Frontal cortex (tissue), 4 donors: Measurements from ENCODE around the gene MRPS18C. TPM values are rescaled to one million over a fixed set of nuclear protein-coding genes. Genes with fewer than 3 reads are reported as not detected.
"Not testable (repeated sequence)": the region's sequence is repeated elsewhere in the genome, so short reads cannot be mapped to it uniquely, and the experiment has no call there.

Experiments
- DNase-seq, 2 donors: peaks; one replicate each; pipeline ENCODE4 v3.0.0; 2012; ENCODE audit warnings: low spot score in 2 of 2
- FAIRE-seq: peaks from 2 replicates; lab custom pipeline; 2012; peaks lifted over from hg19 to GRCh38; lab: Jason Lieb, UNC
- total RNA-seq: library from RNA; depleted of rRNA; stranded (reverse); fragments of >200 nt; gene quantifications from one replicate; pipeline ENCODE4 v1.2.3, GENCODE V29; 2014
- donor health status: control.
- donor health status: control.
- donor health status: control.

Gene MRPS18C
- total RNA-seq, 1 donor from 2014 or later = 35.9 TPM

- DNase-seq (no peak), FAIRE-seq (no peak)
Measured at GRCh38 chr4:83490876-83491450, 35.1 kb downstream of the MRPS18C start.

GRCh38 chr4:83496085-83496917 lies 40.4 kb downstream of the MRPS18C start:
- FAIRE-seq, DNase-seq: not testable (repeated sequence)

DNA sequence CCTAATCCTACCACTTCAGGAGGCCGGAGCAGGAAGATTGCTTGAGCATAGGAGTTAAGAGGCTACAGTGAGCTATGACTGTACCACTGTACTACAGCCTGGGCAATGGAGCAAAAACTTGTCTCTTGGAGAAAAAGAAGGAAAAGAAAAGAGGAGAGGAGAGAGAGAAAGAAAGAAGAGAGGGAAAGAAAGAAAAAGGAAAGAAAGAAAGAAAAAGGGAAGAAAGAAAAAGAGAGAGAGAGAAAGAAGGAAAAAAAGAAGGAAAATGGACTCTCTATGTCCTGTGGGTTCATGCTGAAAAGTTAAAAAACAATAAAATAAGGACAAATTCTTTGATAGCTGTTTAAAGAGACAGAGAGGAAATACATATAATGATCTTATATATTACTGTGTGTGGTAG lies 42.3 kb downstream of the MRPS18C start:
- FAIRE-seq (no peak), DNase-seq (no peak)

DNA sequence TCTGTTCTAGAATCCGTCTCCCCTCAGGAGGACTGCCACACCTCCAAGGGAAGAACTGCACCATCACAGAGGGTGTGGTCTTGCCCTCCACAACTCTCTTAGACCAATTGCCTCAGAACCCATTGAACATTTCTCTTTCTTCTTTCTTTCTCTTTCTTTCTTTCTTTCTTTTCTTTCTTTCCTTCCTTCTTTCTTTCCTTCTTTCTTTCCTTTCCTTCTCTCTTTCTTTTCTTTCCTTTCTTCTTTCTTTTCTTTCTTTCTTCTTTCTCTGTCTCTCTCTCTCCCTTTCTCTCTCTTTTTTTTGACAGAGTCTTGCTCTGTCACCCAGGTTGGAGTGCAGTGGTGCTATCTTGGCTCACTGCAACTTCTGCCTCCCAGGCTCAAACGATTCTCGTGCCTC lies 45.8 kb downstream of the MRPS18C start:
- FAIRE-seq, DNase-seq: not testable (repeated sequence)

DNA sequence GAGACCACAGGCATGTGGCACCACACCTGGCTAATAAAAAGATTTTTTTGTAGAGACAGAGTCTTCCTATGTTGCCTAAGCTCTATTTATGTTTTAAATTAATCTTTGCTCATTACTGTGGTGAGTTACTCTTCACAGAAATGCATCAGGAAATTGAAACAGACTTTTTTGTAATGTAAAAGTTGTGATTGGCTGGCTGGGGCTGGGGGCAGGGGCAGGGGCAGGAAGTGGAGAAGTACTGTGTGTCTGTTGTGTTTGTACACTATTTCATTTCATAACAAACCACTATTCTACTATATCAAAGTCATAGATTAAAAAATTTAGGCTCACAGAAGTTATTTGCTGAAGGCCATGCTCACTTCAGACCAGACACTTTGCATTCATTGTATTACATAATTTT lies 48.1 kb downstream of the MRPS18C start:
- DNase-seq (no peak), FAIRE-seq (no peak)

DNA sequence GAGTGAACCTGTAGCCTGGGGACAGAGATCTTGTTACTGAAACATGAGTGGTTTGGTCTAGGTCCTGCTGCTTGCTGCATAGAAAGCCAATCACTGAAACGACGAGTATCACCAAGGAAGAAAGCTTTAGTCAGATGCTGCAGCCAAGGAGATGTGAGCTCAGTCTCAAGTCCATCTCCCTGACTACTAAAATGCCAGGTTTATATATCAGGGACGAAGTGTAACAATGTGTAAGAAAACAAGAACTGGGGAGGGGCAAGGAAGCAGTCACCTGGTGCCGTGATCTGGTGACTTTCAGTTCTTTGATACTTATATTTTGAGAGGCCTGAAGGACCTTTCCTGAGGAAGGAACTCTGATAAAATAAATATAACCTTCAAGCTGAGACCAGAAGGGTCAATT lies 48.6 kb downstream of the MRPS18C start:
- no peak for DNase-seq
- no peak for FAIRE-seq

GRCh38 chr4:83504996-83505395 lies 49.1 kb downstream of the MRPS18C start:
- FAIRE-seq = no peak

GRCh38 chr4:83509156-83509585 lies 53.3 kb downstream of the MRPS18C start:
- FAIRE-seq, DNase-seq: not testable (repeated sequence)

More at GRCh38 chr4:83504996-83505395, 49.1 kb downstream of the MRPS18C start:
- DNase-seq = no peak

- DNase-seq (no peak), FAIRE-seq (no peak)
Measured at GRCh38 chr4:83510442-83510841, 54.6 kb downstream of the MRPS18C start.

Other genes with a start within 250 kb of the MRPS18C start
- gene COQ2, start 171.3 kb upstream of the MRPS18C start, total RNA-seq = 14.7 TPM
- gene HPSE, start 121.2 kb upstream of the MRPS18C start, total RNA-seq = 0.82 TPM
- 22.8 TPM for gene HELQ, start 235 bp upstream of the MRPS18C start, total RNA-seq
- 5.3 TPM for gene ABRAXAS1, start 29.0 kb downstream of the MRPS18C start, total RNA-seq
- gene GPAT3, start 80.0 kb downstream of the MRPS18C start, total RNA-seq = not detected